Endothelial cell of umbilical vein (primary cell): Measurements from ENCODE around the gene CD300LB. TPM values are rescaled to one million over a fixed set of nuclear protein-coding genes. Genes with fewer than 3 reads are reported as not detected.

ENCODE experiments used
- BruUV-seq: library from RNA; stranded (reverse); fragments of 400-500 nt; replicated peaks from 2 replicates; lab custom pipeline; 2021; lab: Mats Ljungman, UMichigan
- CTCF ChIA-PET: fragments of 300-600, 350-600 bp; sonication (Branson Sonifier 250); formaldehyde crosslinking; loops from one replicate; lab custom pipeline; 2021; ENCODE audit warnings: antibody characterized with exemption, inconsistent platforms; lab: Charles Lee
- POLR2A ChIA-PET: fragments of 300-600, 350-600 bp; sonication (Branson Sonifier 250); formaldehyde crosslinking; loops from one replicate; lab custom pipeline; 2021; ENCODE audit warnings: antibody characterized with exemption, inconsistent platforms; lab: Charles Lee
- DNase-seq: peaks from one replicate; pipeline ENCODE4 v3.0.0-alpha.2; 2011; ENCODE audit warnings: low read depth, low spot score
- FAIRE-seq: peaks from 2 replicates; lab custom pipeline; 2011; peaks lifted over from hg19 to GRCh38; lab: Jason Lieb, UNC
- H2AFZ ChIP-seq: 2 replicates; pipeline ENCODE4 v1.6.0; 2012; ENCODE audit warnings: low read depth, low read length, control low read depth, inconsistent platforms
- H3K27ac ChIP-seq: 2 replicates; pipeline ENCODE4 v1.5.1; 2011; ENCODE audit warnings: low read depth, mild to moderate bottlenecking, control low read depth, low read length, moderate library complexity; ENCODE audit not compliant: insufficient read depth
- H3K27me3 ChIP-seq, 2 experiments: 2 replicates each; pipeline versions ENCODE4 v1.6.0 to v1.6.1; 2011; ENCODE audit warnings: low read length in 2 of 2, mixed read lengths in 1 of 2; ENCODE audit not compliant: control insufficient read depth in 2 of 2, insufficient read depth in 2 of 2
- H3K36me3 ChIP-seq, 2 experiments: 2 replicates in 1 of 2; 3 replicates in 1 of 2; pipeline ENCODE4 v1.5.1; 2011; ENCODE audit warnings: low read length in 2 of 2, mild to moderate bottlenecking in 1 of 2, moderate library complexity in 1 of 2; ENCODE audit not compliant: control insufficient read depth in 2 of 2, insufficient read depth in 2 of 2; ENCODE audit errors: extremely low read depth in 1 of 2
- H3K4me1 ChIP-seq: 3 replicates; pipeline ENCODE4 v1.5.1; 2011; ENCODE audit warnings: mild to moderate bottlenecking, low read length; ENCODE audit not compliant: control insufficient read depth, insufficient read depth; ENCODE audit errors: extremely low read depth
- H3K4me2 ChIP-seq: 2 replicates; pipeline ENCODE4 v1.6.1; 2011; ENCODE audit warnings: low read length, control low read depth, mixed read lengths; ENCODE audit not compliant: insufficient read depth
- H3K4me3 ChIP-seq, 3 experiments: fragments of 200-600 bp in 1 of 3; sonication (generic), shearing (Covaris generic) in 1 of 3; replicated peaks in 1 of 3; 2 replicates each; pipeline ENCODE4 v1.5.1; 2011 to 2016; ENCODE audit warnings: control low read depth in 3 of 3, low read length in 3 of 3, mild to moderate bottlenecking in 2 of 3, inconsistent platforms in 1 of 3, low read depth in 1 of 3, moderate library complexity in 1 of 3; ENCODE audit not compliant: insufficient read depth in 1 of 3
- H3K79me2 ChIP-seq: 2 replicates; pipeline ENCODE4 v1.6.0; 2012; ENCODE audit warnings: low read length, inconsistent platforms; ENCODE audit not compliant: control insufficient read depth, insufficient read depth
- H3K9ac ChIP-seq: replicated peaks from 2 replicates; pipeline ENCODE3; 2011; ENCODE audit warnings: low read length, control low read depth; ENCODE audit not compliant: insufficient read depth; ENCODE audit errors: extremely low read depth
- H3K9me1 ChIP-seq: replicated peaks from 3 replicates; pipeline ENCODE4 v1.6.0; 2011; ENCODE audit warnings: mild to moderate bottlenecking, low read length; ENCODE audit not compliant: control insufficient read depth, insufficient read depth; ENCODE audit errors: extremely low read depth
- H3K9me3 ChIP-seq: replicated peaks from 2 replicates; pipeline ENCODE4 v1.5.1; 2012; ENCODE audit warnings: low read length, inconsistent platforms; ENCODE audit not compliant: control insufficient read depth, insufficient read depth
- H4K20me1 ChIP-seq: replicated peaks from 2 replicates; pipeline ENCODE3; 2011; ENCODE audit warnings: mild to moderate bottlenecking, low read length; ENCODE audit not compliant: control insufficient read depth, insufficient read depth; ENCODE audit errors: extremely low read depth
- EZH2 ChIP-seq: IDR thresholded peaks from 2 replicates; pipeline ENCODE4 v1.6.1; 2012; ENCODE audit warnings: borderline replicate concordance, low read depth, mild to moderate bottlenecking, moderate library complexity, low read length, inconsistent platforms; ENCODE audit not compliant: severe bottlenecking
- FOS ChIP-seq: IDR thresholded peaks from 2 replicates; pipeline ENCODE4 v1.6.1; 2011; ENCODE audit warnings: mild to moderate bottlenecking, low read length, moderate library complexity, borderline replicate concordance; ENCODE audit not compliant: insufficient read depth
- GATA2 ChIP-seq: IDR thresholded peaks from 2 replicates; pipeline ENCODE4 v1.7.0; 2011; ENCODE audit warnings: low read depth, mild to moderate bottlenecking, moderate library complexity, mixed read lengths, low read length; ENCODE audit not compliant: insufficient read length, insufficient read depth
- JUN ChIP-seq: IDR thresholded peaks from 2 replicates; pipeline ENCODE4 v1.6.1; 2011; ENCODE audit warnings: borderline replicate concordance, low read depth; ENCODE audit not compliant: insufficient read length, insufficient read depth
- MYC ChIP-seq: IDR thresholded peaks from one replicate; pipeline ENCODE4 v1.6.1; 2011; ENCODE audit warnings: mild to moderate bottlenecking, low read depth, low read length
- POLR2A ChIP-seq: IDR thresholded peaks from 2 replicates; pipeline ENCODE4 v1.6.1; 2012; ENCODE audit warnings: low read depth, mild to moderate bottlenecking, control low read depth, low read length
- POLR2AphosphoS5 ChIP-seq: IDR thresholded peaks from 2 replicates; pipeline ENCODE4 v1.6.1; 2012; ENCODE audit warnings: low read depth, mild to moderate bottlenecking, control low read depth, low read length, moderate library complexity; ENCODE audit not compliant: insufficient read depth
- dilution Hi-C: fragments of 300-500 bp; cut with MboI; formaldehyde crosslinking; loops from one replicate; pipeline ENCODE4 v1.15.0; 2019; ENCODE audit warnings: low sequenced_read_pairs; ENCODE audit not compliant: extremely low pct_ligation_motif_present
- intact Hi-C: fragments of 100-400 bp; cut with micrococcal nuclease; formaldehyde crosslinking; loops from one replicate; pipeline ENCODE4 v1.10.0; 2022
- polyA plus RNA-seq, 4 experiments: library from polyadenylated mRNA; depleted of rRNA in 3 of 4; stranded (reverse) in 3 of 4; unstranded in 1 of 4; fragments of >200 nt; gene quantifications; 2 replicates each; pipeline versions ENCODE4 v1.2.1 to v1.2.3, GENCODE V29; 2011 to 2012; ENCODE audit warnings: missing spikeins in 1 of 4
- total RNA-seq: library from RNA; stranded (reverse); gene quantifications from 2 replicates; pipeline ENCODE4 v1.2.3, GENCODE V29; 2021
- TF ChIP-seq, protein P1 (sequence below), 2 donors: IDR thresholded peaks; 1 replicate in 1 of 2; 2 replicates in 1 of 2; pipeline ENCODE4 v1.5.1; 2011; ENCODE audit warnings: low read length in 2 of 2, mild to moderate bottlenecking in 2 of 2, moderate library complexity in 2 of 2, control low read depth in 1 of 2, inconsistent platforms in 1 of 2, low read depth in 1 of 2; ENCODE audit not compliant: insufficient read depth in 1 of 2; ENCODE audit errors: extremely low read depth in 1 of 2
- TF ChIP-seq, protein P2 (sequence below): IDR thresholded peaks from 2 replicates; pipeline ENCODE4 v1.6.1; 2011; ENCODE audit not compliant: insufficient read depth, insufficient read length

CD300LB gene
- total and polyA plus RNA-seq, 2 donors (not counting 3 experiments of a cell fraction or from before 2014, with no cell fraction given), result not detected

DNA sequence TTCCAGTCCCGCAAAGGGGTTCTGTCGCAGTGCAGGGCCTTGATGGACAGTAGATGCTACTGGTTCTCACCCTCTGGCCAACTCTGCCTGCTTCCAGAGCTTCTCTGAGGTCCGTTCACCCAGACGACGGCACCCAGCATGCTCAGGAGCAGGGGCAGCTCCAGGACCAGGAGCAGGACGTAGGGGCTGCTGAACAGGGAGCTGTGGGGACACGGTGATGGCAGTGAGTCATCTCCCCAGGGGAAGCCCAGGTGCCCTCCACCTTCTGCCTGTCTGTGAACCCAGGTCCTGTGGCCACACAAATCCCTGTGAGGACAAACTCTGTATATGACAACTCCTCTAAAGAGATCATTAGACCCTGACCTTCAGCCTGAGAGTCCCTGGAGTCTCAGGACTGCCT lies 18.1 kb upstream of the CD300LB start:
- no peaks in the 10 kb centered on the region for H3K36me3 ChIP-seq
- H3K9me1 ChIP-seq, result no peaks in the 10 kb centered on the region
- H3K27ac ChIP-seq, result no peak overlapping the region
- H2AFZ ChIP-seq, result no peak overlapping the region
- TF ChIP-seq MYC (no peak), EZH2 (no peak), POLR2AphosphoS5 (no peak)
- no peaks in the 10 kb centered on the region for H3K27me3 ChIP-seq
- H3K9me3 ChIP-seq, result no peaks in the 10 kb centered on the region
- H3K9ac ChIP-seq, result no peak overlapping the region
- dilution Hi-C loops (no loop called here), intact Hi-C loops (no loop called here)
- H3K4me3 ChIP-seq, result no peak overlapping the region
- FAIRE-seq (no peak), DNase-seq (no peak)
- BruUV-seq, result no TSS peak
- H3K4me2 ChIP-seq, result no peak overlapping the region
- no peaks in the 10 kb centered on the region for H3K79me2 ChIP-seq
- ChIA-PET CTCF (no interaction called here), POLR2A (no interaction called here)
- H4K20me1 ChIP-seq, result no peaks in the 10 kb centered on the region
- H3K4me1 ChIP-seq, result no peaks in the 10 kb centered on the region

DNA sequence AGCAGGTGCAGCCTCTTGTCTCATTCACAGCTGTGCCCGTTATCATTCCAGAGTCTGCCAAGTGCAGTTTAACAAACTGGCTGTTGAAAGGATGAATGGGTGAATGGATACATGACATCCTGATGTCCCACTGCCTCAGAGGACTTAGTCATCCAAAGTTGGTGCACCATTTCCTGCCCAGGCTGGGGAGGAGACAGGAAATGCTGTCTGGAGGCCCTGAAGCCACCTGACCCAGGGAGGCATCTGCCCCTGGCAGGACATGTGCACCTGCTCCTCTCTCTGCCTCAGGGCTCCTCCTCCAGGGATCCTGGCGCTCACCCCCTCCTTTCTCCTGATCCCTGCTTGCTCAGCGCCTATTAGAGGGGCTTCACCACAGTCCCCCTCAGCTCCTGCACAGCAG lies 16.5 kb upstream of the CD300LB start:
- Histone ChIP-seq H3K36me3 (no peaks in the 10 kb centered on the region), H3K4me3 (no peak overlapping the region), H3K4me2 (no peak overlapping the region), H2AFZ (no peak overlapping the region), H3K9me3 (no peaks in the 10 kb centered on the region), H3K4me1 (no peaks in the 10 kb centered on the region), H3K9me1 (no peaks in the 10 kb centered on the region), H3K27me3 (no peaks in the 10 kb centered on the region), H3K79me2 (no peaks in the 10 kb centered on the region), H4K20me1 (no peaks in the 10 kb centered on the region), H3K27ac (no peak overlapping the region), H3K9ac (no peak overlapping the region)
- FAIRE-seq (no peak), DNase-seq (no peak)
- TF ChIP-seq MYC (no peak), GATA2 (no peak), POLR2AphosphoS5 (no peak), FOS (no peak), JUN (no peak), POLR2A (no peak)
- TF ChIP-seq, protein P1, sequence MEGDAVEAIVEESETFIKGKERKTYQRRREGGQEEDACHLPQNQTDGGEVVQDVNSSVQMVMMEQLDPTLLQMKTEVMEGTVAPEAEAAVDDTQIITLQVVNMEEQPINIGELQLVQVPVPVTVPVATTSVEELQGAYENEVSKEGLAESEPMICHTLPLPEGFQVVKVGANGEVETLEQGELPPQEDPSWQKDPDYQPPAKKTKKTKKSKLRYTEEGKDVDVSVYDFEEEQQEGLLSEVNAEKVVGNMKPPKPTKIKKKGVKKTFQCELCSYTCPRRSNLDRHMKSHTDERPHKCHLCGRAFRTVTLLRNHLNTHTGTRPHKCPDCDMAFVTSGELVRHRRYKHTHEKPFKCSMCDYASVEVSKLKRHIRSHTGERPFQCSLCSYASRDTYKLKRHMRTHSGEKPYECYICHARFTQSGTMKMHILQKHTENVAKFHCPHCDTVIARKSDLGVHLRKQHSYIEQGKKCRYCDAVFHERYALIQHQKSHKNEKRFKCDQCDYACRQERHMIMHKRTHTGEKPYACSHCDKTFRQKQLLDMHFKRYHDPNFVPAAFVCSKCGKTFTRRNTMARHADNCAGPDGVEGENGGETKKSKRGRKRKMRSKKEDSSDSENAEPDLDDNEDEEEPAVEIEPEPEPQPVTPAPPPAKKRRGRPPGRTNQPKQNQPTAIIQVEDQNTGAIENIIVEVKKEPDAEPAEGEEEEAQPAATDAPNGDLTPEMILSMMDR (IDR thresholded peaks at IDR 0.05; ENCODE audit: extremely low read depth in 1 of 2, insufficient read depth in 1 of 2, low read depth in 1 of 2, low read length in 2 of 2), result no peak
- TF ChIP-seq, protein P2, sequence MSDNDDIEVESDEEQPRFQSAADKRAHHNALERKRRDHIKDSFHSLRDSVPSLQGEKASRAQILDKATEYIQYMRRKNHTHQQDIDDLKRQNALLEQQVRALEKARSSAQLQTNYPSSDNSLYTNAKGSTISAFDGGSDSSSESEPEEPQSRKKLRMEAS, result no peak
- ChIA-PET POLR2A (no interaction called here), CTCF (no interaction called here)
- no TSS peak for BruUV-seq
- dilution Hi-C loops, result no loop called here
- intact Hi-C loops, result no loop called here
